ENCODE results near the gene DOHH.

- no peak for TF ChIP-seq POLR2A (IDR thresholded peaks at IDR 0.05)
- no peak for TF ChIP-seq CTCF (IDR thresholded peaks at IDR 0.05)
These were observed 591 bp downstream of the DOHH start for GRCh38 chr19:3499738-3500428.

All from sigmoid colon (tissue), 3 donors.